C4-2B (cell line): ENCODE data around the gene GRK5.

Experiments used
- CTCF ChIP-seq: fragments of 450-650 bp; conservative IDR thresholded peaks from 2 replicates; pipeline ENCODE4 v1.5.1; 2017; ENCODE audit warnings: mild to moderate bottlenecking
- ZFX ChIP-seq: fragments of 450-650 bp; IDR thresholded peaks from 2 replicates; pipeline ENCODE4 v1.6.1; 2017

GRCh38 chr10:119341459-119342301, 134.3 kb downstream of the GRK5 start:
- TF ChIP-seq CTCF (no peak), ZFX (no peak)
